ENCODE measurements around the gene CD2BP2. TPM values are rescaled to one million over a fixed set of nuclear protein-coding genes. Genes with fewer than 3 reads are reported as not detected.

CD2BP2 gene
- total and polyA plus RNA-seq, 2 donors (not counting 1 experiment from before 2014, with no cell fraction given), result 26.1 to 80.1 TPM

GRCh38 chr16:30374538-30374937 is 19.4 kb upstream of the CD2BP2 start, which contains the start of gene MYL11:
Gene MYL11 (plus strand): TSS chr16:30374802. CDS start chr16:30374858, 56 bp downstream.
- Mint-ChIP-seq H3K4me3 (no peak within 1 kb of the TSS), H3K4me1 (peaks cover 40% of the 10 kb centered on the region)
- CTCF ChIA-PET, result interaction anchor here (1.0 kb wide), 1 partner anchor 35 kb away, joined by 3 read pairs; no protein-coding TSS in a partner anchor

More at GRCh38 chr16:30374538-30374937, 19.4 kb upstream of the CD2BP2 start, which contains the start of gene MYL11:
- Histone ChIP-seq H3K27ac (ENCODE audit: low read length in 2 of 2) (no peak within 1 kb of the TSS), H3K4me1 (ENCODE audit: control insufficient read depth in 2 of 2, insufficient read depth in 2 of 2, low read length in 2 of 2) (peaks cover 17 to 37% of the 10 kb centered on the region in 2 donors), H3K27me3 (replicated peaks in 1 of 4; ENCODE audit: control extremely low read depth in 1 of 4, control insufficient read depth in 3 of 4, insufficient read depth in 4 of 4, low read length in 3 of 4) (no peaks in the 10 kb centered on the region), H3K79me2 (ENCODE audit: control insufficient read depth, insufficient read depth, low read length) (peaks cover 18% of the 10 kb centered on the region), H2AFZ (ENCODE audit: insufficient read depth, low read depth, low read length, poor library complexity, severe bottlenecking) (no peak within 1 kb of the TSS), H3K4me3 (ENCODE audit: control extremely low read depth in 1 of 5, extremely low read depth in 1 of 5, insufficient read depth in 1 of 5, low read depth in 2 of 5, low read length in 4 of 5) (no peak within 1 kb of the TSS), H3K9ac (ENCODE audit: low read length) (no peak within 1 kb of the TSS), H3K36me3 (replicated peaks in 1 of 2; ENCODE audit: control extremely low read depth in 1 of 2, control insufficient read depth in 1 of 2, extremely low read depth in 1 of 2, insufficient read depth in 2 of 2, low read length in 1 of 2) (no peaks in the 10 kb centered on the region), H4K20me1 (ENCODE audit: control insufficient read depth, insufficient read depth, low read length, poor library complexity, severe bottlenecking) (peaks cover 3% of the 10 kb centered on the region), H3K9me3 (ENCODE audit: control extremely low read depth in 1 of 3, control insufficient read depth in 2 of 3, insufficient read depth in 1 of 3, low read length in 2 of 3) (peaks cover 0 to 2% (median 0%) of the 10 kb centered on the region in 3 donors), H3K4me2 (replicated peaks; ENCODE audit: low read depth, low read length, poor library complexity, severe bottlenecking) (no peak within 1 kb of the TSS)
- DNase-seq (peak; percentile 9), ATAC-seq (ENCODE audit: low read depth) (no peak)
- H3K27ac Mint-ChIP-seq, result peak within 1 kb of the TSS; percentile 65
- H3K9me3 Mint-ChIP-seq (ENCODE audit: insufficient read depth), result no peaks in the 10 kb centered on the region
- TF ChIP-seq EZH2 (IDR thresholded peaks at IDR 0.05; ENCODE audit: borderline replicate concordance, insufficient read depth, low read depth, low read length, poor library complexity, severe bottlenecking) (no peak), CTCF (IDR thresholded peaks at IDR 0.05) (no peak)
- intact Hi-C loops (cut with micrococcal nuclease), result loop anchor here (10.0 kb wide), 3 partner anchors 280 to 1450 kb away; partner anchors contain the start of genes ALDOA, RABEP2, TBX6 and YPEL3
- POLR2A ChIA-PET, result no interaction called here
- 100% methylated on average over 2 of the region's 6 CpGs for WGBS (ENCODE audit: insufficient coverage)
- no peaks in the 10 kb centered on the region for H3K27me3 Mint-ChIP-seq

Data from B cell (primary cell).